Activated CD4-positive, alpha-beta T cell treated with anti-CD3 and anti-CD28 coated beads for 24 hours (primary cell): Measurements from ENCODE around the gene LILRB3.
A peak's percentile ranks its signal among the peaks of the same experiment; 100 is the strongest.
"Not testable (repeated sequence)": the region's sequence is repeated elsewhere in the genome, so short reads cannot be mapped to it uniquely, and the experiment has no call there.

Experiments used
- DNase-seq, 2 donors: peaks; one replicate each; pipeline ENCODE4 v3.0.0-alpha.2; 2020; ENCODE audit warnings: low read depth in 2 of 2

The LILRB3 gene

DNA sequence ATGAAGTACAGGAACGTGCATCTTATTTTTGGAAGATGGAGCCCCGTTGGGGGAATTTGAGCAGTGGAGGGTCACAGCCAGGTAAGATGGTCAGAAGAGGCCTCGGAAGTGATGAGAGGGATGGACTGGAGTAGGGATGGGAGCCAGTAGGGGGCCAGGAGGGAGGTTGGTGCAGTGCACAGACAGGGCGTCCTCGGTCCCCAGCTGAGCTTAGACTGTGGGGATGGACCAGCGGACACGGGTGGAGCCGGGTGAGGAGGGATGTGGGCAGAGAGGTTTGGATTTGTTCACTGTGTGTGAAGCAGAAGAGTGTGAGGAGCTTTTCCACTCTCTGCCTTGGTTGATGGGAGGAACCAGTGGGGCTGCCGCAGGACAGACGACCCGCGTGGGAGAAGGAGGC lies 11.6 kb downstream of the LILRB3 start:
- no peak for DNase-seq

DNA sequence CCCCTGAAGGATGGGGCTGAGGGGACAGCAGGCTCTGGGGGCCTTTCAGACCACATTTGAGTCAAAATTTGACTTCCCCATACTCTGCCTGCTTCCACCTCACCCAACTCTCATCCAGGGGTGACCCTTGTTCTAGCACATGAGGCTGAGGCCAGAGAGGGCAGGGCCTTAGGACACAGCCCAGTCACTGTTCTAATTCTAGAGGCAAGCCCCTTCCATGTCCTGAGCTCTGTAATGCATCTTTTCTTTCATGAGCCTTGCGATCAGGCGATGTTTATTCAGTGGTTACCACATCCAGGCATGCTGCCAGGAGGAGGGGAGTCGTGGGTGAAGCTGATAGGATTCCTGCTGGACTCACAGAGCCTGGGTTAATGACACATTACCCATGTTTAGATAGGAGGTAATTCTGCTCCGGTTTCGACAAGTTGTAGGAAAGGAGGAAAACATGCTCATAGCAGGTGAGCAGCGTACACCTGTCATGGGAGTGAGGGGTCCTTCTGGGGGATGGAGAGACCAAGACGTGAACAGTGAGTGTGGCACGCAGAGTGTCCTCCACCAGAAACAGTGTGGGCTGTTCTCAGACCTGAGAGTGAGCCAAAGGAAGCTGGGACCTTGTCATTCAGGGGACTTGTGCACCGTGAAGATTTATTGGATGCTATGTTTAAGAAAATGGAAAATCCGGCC lies 12.9 kb downstream of the LILRB3 start:
- DNase-seq: no peak

DNA sequence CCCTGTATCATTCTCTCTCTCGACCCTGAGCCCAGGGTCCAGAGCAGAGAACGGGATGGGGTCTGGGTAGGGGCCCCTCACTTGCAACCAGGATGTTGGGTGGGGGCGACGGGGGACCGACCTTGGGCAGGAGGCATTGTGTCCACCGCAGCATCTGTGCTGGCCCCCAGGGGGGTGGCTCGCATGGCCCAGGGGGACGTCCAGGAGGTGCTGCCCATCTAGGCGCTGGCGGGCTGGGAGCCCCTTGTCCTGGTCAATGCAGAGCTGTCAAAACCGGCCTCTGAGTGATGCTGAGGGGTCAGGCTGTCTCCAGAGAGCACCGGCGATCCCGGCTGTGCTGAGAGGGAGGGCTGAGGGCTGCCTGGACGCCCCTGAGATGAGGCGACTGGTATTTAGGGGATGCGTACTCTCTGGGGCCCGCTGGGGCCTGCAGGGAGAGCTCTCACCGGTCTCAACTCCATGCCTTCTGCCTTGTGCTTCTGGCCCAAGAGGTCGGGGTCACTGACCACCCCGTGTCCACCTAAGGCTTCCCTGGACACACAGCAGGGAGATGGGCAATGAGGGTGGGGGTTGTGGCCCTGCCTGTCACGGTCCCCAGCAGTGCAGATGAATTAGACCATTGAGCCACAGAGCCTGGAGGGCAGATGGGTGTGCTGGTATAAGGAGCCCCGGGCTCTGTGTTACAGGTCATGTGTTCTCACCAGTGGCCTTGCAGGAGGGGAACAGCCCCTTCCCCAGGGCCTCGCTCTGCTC lies 13.6 kb downstream of the LILRB3 start:
- DNase-seq: no peak

DNA sequence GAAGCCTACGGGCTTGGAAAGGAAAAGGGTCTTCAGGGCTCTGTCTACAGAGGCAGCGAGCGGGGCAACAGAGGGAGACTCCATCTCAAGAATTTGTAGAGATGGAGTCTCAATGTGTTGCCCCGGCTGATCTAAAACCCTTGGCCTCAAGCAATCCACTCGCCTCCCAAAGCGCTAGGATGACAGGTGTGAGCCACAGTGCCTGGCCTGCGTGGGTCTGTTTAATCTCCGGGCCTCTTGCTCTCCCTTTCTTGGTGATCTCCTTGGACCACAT lies 14.1 kb downstream of the LILRB3 start:
- DNase-seq: no peak

DNA sequence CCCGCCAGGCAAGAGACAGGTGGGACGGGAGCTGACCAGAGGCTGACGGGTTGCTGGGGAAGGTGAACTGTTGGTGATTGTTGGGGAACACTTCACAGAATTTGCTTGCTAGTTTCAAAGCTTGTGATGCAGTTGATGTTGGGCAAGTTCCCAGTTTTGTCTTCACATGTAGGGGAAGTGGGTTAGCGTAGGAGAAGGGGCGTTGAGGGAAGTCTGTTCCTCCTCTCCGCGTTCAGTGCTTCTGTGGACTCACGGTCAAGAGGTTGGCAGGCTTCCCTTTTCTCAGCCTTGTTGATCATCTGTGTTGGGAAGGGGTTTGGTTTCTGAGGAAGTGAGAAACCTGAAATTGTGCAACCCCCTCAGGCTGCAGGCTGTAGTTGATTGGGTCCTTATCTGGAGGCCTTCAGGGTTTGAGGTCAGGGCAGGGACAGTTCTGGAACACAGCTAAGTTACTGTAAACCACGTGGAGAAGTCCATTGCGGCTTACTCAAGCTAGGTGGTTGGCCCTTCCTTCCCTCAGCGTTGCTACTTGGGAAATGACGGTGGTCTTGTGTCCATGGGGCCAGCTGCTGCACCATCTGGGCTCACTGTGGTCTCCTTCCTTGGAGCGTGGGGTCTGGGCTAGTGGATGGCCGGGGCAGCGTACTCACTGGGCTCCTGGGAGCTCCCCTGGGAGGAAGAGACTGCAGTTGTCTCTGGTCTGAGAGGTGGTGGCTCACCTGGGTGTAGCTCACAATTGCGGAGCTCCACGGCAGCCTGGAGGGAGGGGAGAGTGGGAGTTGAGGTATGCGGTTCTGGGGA lies 14.6 kb downstream of the LILRB3 start:
- no peak for DNase-seq

DNA sequence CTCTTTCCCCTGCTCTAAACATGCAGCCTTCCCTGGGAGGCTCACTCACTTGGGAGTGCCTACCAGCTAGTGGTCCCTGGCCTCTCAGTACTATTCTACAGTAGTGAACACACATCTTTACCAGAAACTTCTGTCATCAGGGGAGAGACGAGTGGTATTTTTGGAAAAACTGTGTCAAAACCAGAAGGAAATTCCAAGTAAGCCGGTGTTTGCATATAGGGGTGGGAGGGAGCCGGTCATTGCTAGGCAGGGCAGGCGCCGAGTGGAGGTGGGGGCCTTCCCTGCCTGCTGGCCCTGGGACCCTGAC lies 15.2 kb downstream of the LILRB3 start:
- no peak for DNase-seq

DNA sequence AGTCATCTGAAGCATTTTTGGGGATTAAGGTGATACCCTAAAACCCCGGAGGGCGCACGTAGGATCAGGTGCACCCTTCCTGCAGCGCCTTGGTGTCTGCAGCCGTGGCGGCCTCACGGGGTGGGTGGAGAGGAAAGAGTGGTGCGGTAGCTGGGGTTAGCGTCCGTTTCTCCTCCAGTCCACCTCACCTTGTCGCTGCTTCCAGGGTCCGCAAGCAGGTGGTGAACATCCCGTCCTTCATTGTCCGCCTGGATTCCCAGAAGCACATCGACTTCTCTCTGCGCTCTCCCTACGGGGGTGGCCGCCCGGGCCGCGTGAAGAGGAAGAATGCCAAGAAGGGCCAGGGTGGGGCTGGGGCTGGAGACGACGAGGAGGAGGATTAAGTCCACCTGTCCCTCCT lies 15.6 kb downstream of the LILRB3 start:
- DNase-seq: not testable (repeated sequence)

DNA sequence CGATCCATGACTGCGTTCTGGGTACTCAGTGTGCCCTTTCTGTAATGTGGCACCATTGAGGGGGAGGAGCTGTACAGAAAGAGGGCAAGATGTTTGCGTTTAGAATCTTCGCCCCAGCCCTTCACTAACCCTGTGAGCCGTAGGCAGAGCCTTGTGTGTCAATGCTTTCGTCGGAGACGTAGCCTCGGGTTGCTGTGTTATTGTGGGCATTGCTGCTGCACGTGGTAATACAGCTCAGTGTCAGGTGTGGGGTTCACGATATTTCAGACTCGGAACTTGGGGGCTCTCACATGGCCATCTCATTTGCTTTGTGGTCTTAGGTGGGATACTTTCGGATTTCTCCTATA lies 16.0 kb downstream of the LILRB3 start:
- no peak for DNase-seq

DNA sequence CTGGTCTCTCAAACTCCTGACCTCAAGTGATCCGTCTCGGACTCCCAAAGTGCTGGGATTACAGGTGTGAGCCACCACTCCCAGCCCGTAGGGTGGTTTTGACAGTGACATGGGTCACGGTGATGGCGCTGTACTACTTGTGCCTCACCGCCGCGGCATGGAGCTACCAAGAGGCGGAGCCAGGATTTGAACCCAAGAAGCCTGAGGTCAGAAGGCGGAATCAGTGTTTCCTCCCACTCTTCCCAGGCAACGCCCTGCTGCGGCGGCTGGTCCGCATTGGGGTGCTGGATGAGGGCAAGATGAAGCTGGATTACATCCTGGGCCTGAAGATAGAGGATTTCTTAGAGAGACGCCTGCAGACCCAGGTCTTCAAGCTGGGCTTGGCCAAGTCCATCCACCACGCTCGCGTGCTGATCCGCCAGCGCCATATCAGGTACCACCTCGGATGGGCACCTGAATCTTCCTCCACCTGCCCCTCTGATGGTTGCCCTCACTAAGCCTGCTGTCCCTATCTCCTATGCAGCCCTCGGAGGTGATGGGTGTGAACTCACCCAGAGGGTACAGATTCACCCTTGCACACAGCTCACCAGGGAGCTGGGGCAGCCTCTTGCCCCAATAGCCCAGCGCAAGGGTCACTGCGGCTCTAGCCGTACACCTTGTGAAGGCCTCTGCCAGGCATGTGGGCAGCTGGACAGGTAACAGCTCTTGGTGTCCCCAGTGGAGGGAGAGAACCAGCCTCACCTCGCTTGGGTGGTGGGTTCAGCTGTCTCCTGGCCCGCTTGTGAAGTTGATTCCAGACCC lies 16.6 kb downstream of the LILRB3 start:
- DNase-seq: no peak

DNA sequence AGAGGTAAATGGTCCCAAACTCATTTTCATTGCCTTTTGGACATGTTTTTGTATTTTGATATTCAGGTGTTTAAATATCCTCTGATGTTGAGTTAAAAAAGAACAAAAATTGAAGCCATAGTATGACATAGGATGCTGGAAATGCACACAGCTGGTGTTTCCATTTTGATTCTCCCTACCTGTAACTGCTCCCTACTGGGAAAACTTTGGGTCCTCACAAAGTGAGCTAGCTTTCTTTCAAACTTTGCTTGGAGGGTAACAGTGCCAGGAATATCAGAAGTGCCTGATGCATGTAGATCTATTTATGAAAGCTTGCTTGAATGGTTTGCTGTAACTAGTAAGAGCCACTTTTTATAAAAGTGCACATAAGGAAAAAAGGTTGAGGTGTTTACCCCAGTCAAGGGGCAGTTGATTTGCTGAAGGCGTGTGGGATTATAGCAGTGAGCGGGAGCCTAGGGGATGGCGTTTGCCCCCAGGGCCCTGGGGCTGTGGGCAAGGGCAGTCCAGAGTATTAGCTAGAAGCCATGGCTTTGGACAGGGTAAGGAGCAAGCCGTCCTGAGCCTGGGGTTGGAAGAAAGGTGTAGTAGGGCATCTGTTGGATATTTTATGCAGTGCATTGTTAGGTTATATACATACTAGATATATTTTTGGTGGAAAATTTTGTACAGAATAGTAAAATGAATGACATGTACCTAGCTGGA lies 17.9 kb downstream of the LILRB3 start:
- DNase-seq: no peak

DNA sequence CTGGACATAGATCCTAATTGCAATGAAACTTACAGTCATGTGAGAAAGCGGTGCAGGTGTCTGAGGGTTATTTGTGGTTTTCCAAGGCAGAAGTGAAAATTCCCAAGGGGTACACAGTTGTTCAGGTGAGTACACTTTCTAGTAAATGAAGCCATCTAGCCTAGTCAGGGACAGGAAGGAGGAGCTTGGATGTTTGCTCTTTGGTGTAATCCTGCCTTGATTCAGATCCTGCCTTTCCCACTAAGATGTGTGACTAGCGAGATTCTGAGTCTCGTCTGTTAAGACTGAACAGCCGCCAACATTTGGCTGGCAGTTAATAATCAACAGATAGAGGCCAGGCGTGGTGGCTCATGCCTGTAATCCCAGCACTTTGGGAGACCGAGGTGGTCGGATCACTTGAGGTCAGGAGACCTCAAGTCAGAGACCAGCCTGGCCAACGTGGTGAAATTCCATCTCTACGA lies 19.6 kb downstream of the LILRB3 start:
- no peak for DNase-seq

DNA sequence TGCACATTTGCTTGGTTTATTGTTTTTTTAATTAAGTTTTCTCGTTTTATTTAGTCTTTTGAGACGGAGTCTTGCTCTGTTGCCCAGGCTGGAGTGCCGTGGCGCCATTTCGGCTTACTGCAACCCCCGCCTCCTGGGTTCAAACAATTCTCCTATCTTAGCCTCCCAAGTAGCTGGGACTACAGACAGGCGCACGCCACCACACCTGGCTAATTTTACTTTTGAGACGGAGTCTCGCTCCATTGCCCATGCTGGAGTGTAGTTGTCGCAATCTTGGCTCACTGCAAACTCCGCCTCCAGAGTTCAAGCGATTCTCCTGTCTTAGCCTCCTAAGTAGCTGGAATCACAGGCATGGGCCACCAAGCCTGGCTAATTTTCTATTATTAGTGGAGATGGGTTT lies 20.8 kb downstream of the LILRB3 start:
- no peak for DNase-seq

DNA sequence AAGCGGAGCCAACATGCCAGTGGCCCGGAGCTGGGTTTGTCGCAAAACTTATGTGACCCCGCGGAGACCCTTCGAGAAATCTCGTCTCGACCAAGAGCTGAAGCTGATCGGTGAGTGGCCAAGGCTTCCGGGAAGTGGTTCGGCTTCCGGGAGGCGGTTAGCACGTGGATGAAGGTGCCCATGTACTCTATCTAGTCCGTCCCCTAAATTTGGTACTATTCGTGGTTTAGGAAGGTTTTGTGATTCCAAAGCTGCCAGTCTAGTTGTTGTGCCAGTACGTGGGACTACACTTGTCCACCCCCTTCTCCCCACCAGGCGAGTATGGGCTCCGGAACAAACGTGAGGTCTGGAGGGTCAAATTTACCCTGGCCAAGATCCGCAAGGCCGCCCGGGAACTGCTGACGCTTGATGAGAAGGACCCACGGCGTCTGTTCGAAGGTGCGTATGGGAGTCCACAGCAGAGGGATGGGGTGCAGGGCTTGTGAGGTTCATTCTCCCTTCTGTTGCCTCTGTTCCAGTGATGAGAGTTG lies 21.6 kb downstream of the LILRB3 start:
- no peak for DNase-seq

DNA sequence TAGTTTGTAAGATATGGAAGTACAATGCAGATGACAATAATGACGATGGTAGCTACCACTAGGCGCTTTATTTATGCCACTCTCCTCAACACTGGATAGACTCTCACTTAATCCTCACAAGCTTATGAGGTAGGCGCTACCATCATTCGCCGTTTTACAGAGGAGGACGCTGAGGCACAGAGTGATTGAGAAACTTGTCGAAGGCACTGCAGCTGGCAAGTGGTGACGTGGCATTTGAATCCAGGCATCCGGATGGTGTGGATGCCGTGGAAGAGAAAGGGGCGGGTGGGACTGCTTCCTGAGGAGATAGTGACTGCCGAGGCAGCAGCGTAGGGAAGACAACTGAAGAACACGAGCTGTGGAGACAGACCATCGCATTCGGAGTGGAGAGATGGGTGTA lies 23.4 kb downstream of the LILRB3 start:
- no peak for DNase-seq

DNA sequence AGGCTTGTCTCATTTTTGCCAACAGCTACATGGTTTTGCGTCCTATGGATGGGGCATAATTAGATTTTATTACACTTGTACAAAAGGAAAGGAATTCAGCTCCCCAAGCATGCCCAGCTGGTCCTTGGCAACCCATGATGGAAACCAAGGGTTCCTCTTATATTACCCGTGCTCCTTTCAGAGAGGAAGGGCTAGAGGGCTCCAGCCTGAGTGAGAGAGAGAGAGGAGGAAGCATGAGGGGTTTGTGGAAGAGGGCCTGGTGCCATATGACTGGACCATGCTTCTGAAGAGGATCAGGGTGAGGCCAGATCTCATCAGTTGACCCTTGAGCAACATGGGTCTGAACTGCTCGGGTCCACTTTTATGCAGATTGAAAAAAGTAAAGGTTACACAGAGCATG lies 25.7 kb downstream of the LILRB3 start:
- no peak for DNase-seq

DNA sequence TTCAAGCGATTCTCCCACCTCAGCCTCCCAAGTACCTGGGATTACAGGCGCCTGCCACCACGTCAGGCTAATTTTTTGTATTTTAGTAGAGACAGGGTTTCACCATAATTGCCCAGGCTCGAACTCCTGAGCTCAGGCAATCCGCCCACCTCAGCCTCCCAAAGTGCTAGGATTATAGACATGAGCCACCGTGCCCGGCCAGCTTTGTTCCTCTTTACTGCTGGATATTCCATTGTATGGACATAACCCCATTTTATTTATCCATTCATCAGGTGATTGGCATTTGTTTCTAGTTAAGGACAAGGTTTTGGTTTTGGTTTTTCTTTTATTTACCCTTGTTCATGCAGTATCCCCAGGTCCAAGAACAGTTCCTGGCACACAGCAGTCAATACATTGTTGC lies 26.3 kb downstream of the LILRB3 start:
- no peak for DNase-seq

DNA sequence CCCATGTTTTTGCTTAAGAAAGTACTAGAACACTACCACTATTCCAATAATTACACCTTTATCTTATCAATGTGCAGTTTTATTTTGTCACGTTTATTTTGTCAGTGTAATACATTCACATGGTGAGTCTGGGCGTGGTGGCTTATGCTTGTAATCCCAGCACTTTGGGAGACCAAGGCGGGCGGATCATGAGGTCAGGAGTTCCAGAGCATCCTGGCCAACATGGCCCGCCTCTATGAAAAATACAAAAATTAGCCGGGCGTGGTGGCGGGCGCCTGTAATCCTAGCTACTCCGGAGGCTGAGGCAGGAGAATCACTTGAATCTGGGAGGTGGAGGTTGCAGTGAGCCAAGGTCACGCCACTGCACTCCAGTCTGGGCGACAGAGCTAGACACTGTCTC lies 28.3 kb downstream of the LILRB3 start:
- not testable (repeated sequence) for DNase-seq

DNA sequence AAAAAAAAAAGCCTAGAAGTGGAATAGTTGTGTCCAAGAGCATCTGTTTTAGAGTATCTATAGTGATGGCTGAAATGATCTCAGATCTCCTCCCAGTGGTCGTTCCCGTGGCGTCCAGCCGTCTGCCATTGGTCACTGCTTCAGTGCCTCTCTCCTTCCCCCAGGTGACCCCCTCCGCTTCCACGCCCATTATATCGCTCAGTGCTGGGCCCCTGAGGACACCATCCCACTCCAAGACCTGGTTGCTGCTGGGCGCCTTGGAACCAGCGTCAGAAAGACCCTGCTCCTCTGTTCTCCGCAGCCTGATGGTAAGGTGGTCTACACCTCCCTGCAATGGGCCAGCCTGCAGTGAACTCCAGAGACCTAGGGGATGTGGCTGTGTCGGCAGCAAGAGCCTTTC lies 29.8 kb downstream of the LILRB3 start:
- no peak for DNase-seq

DNA sequence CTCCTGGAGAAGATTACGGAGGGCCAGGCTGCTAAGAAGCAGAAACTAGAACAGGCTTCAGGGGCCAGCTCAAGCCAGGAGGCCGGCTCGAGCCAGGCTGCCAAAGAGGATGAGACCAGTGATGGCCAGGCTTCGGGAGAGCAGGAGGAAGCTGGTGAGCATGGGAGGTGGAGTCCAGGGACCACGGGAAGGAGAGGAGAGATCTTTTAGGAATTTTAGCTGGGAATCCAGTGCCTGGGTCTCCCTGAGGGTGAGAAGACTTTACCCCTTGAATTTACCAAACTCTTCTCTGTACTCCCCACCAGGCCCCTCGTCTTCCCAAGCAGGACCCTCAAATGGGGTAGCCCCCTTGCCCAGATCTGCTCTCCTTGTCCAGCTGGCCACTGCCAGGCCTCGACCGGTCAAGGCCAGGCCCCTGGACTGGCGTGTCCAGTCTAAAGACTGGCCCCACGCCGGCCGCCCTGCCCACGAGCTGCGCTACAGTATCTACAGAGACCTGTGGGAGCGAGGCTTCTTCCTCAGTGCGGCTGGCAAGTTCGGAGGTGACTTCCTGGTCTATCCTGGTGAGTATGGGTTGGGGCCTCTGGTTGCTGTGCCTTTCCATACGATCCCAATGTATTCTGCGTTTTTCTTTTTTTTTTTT lies 30.9 kb downstream of the LILRB3 start:
- no peak for DNase-seq

DNA sequence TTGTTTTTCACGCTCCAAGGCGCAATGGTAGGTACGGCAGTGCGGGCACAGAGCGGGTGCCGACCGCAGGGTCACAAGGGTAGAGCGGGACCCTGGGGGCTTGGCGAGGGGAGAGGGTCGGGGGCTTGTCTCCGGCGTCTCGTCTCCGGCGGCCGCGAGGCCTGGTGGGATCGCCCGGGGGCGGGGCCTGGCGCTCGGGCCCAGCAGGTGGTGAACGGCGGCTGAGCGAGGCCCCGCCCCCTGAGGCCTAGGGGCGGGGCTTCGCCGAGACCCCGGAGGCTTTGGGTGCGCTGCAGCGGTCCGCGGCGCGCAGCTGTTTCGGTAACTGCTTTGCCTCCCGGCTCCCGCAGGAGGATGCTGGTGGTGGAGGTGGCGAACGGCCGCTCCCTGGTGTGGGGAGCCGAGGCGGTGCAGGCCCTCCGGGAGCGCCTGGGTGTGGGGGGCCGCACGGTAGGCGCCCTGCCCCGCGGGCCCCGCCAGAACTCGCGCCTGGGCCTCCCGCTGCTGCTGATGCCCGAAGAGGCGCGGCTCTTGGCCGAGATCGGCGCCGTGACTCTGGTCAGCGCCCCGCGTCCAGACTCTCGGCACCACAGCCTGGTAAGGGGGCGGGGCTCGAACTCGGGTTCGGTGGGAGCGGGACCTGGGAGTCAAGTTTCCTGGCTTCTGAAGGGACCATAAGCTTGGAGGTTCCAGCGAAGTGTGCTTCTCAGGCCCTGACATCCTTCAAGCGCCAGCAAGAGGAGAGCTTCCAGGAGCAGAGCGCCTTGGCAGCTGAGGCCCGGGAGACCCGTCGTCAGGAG lies 31.6 kb downstream of the LILRB3 start, which contains the start of gene TSEN34:
TSS of gene TSEN34 (plus strand) at position 298 of the 800 bp plus-strand sequence. CDS start at position 355, 57 bp downstream.
- DNase-seq: peak; percentile 76 to 77
